HEK293T (cell line): Measurements from ENCODE around the gene UCP2.
"Not testable (repeated sequence)": the region's sequence is repeated elsewhere in the genome, so short reads cannot be mapped to it uniquely, and the experiment has no call there.

Source experiments
- CTCF ChIA-PET: fragments of 350-600 bp; formaldehyde crosslinking; extraction: SDS; loops from one replicate; lab custom pipeline; 2021; ENCODE audit warnings: antibody characterized with exemption, inconsistent platforms; lab: Yijun Ruan, JAX
- POLR2A ChIA-PET: fragments of 350-600 bp; formaldehyde crosslinking; extraction: SDS; loops from one replicate; lab custom pipeline; 2020; ENCODE audit warnings: antibody characterized with exemption, inconsistent platforms; lab: Yijun Ruan, JAX
- DNase-seq: peaks from one replicate; pipeline ENCODE4 v3.0.0; 2012; ENCODE audit warnings: mixed read lengths; ENCODE audit errors: extremely low spot score
- ARNT ChIP-seq: fragments of 450-650 bp; IDR thresholded peaks from 2 replicates; pipeline ENCODE4 v1.6.1; 2017; ENCODE audit warnings: mild to moderate bottlenecking
- BHLHE40 ChIP-seq: fragments of 450-650 bp; IDR thresholded peaks from 2 replicates; pipeline ENCODE4 v1.6.1; 2016; ENCODE audit warnings: mild to moderate bottlenecking, moderate library complexity, borderline replicate concordance
- CTBP1 ChIP-seq: fragments of 450-650 bp; IDR thresholded peaks from 2 replicates; pipeline ENCODE4 v1.6.1; 2016; ENCODE audit warnings: borderline replicate concordance
- ELF4 ChIP-seq: fragments of 450-650 bp; IDR thresholded peaks from 2 replicates; pipeline ENCODE4 v1.6.1; 2017; ENCODE audit warnings: antibody characterized with exemption
- FOXA1 ChIP-seq: fragments of 450-650 bp; IDR thresholded peaks from 2 replicates; pipeline ENCODE4 v1.6.1; 2016; ENCODE audit warnings: mild to moderate bottlenecking
- FOXK2 ChIP-seq: fragments of 450-650 bp; IDR thresholded peaks from 2 replicates; pipeline ENCODE4 v1.6.1; 2016; ENCODE audit warnings: mild to moderate bottlenecking
- FOXM1 ChIP-seq: fragments of 450-650 bp; IDR thresholded peaks from 2 replicates; pipeline ENCODE4 v1.6.1; 2017; ENCODE audit warnings: mild to moderate bottlenecking, borderline replicate concordance
- HDGF ChIP-seq: fragments of 450-650 bp; IDR thresholded peaks from 2 replicates; pipeline ENCODE4 v1.6.1; 2017; ENCODE audit warnings: antibody characterized with exemption, borderline replicate concordance
- L3MBTL2 ChIP-seq: fragments of 450-650 bp; conservative IDR thresholded peaks from 2 replicates; pipeline ENCODE4 v1.6.1; 2016; ENCODE audit warnings: mild to moderate bottlenecking
- LEF1 ChIP-seq: fragments of 450-650 bp; IDR thresholded peaks from 2 replicates; pipeline ENCODE4 v1.6.1; 2017; ENCODE audit warnings: mild to moderate bottlenecking, borderline replicate concordance
- NFRKB ChIP-seq: fragments of 450-650 bp; IDR thresholded peaks from 2 replicates; pipeline ENCODE4 v1.6.1; 2016; ENCODE audit warnings: mild to moderate bottlenecking, moderate library complexity
- PKNOX1 ChIP-seq: fragments of 450-650 bp; IDR thresholded peaks from 2 replicates; pipeline ENCODE4 v1.6.1; 2016
- SP1 ChIP-seq: fragments of 450-650 bp; IDR thresholded peaks from 2 replicates; pipeline ENCODE4 v1.6.1; 2017
- SUZ12 ChIP-seq: fragments of 450-650 bp; IDR thresholded peaks from 2 replicates; pipeline ENCODE4 v1.6.1; 2016; ENCODE audit warnings: mild to moderate bottlenecking
- TARDBP ChIP-seq: fragments of 450-650 bp; IDR thresholded peaks from 2 replicates; pipeline ENCODE4 v1.6.1; 2016
- ZNF384 ChIP-seq: fragments of 450-650 bp; IDR thresholded peaks from 2 replicates; pipeline ENCODE4 v1.6.1; 2016

UCP2 gene

GRCh38 chr11:73944085-73944484 is 38.6 kb downstream of the UCP2 start:
- TF ChIP-seq ELF4 (no peak), FOXM1 (no peak), PKNOX1 (no peak), ARNT (no peak), TARDBP (no peak), SP1 (no peak), L3MBTL2 (no peak), SUZ12 (no peak), FOXK2 (no peak), HDGF (no peak), CTBP1 (no peak), ZNF384 (no peak), NFRKB (no peak), FOXA1 (no peak)
- no peak for DNase-seq
- ChIA-PET POLR2A (no interaction called here), CTCF (no interaction called here)

GRCh38 chr11:73942010-73942409 is 40.6 kb downstream of the UCP2 start:
- POLR2A ChIA-PET, result no interaction called here
- CTCF ChIA-PET, result no interaction called here

GRCh38 chr11:73940801-73941570 is 41.7 kb downstream of the UCP2 start:
- TF ChIP-seq FOXM1, result no peak
- no peak for TF ChIP-seq FOXA1
- TF ChIP-seq ARNT, result no peak
- no peak for TF ChIP-seq TARDBP
- no peak for TF ChIP-seq NFRKB
- no peak for TF ChIP-seq SP1
- TF ChIP-seq LEF1, result no peak
- no peak for TF ChIP-seq ELF4
- ChIA-PET CTCF (no interaction called here), POLR2A (no interaction called here)
- no peak for DNase-seq

More at GRCh38 chr11:73942010-73942409, 40.6 kb downstream of the UCP2 start:
- DNase-seq, result no peak
- TF ChIP-seq LEF1, result no peak

- DNase-seq, result no peak
- no peak for TF ChIP-seq FOXM1
- no peak for TF ChIP-seq TARDBP
- TF ChIP-seq SP1, result no peak
- TF ChIP-seq NFRKB, result no peak
- no peak for TF ChIP-seq L3MBTL2
- TF ChIP-seq LEF1, result no peak
- TF ChIP-seq PKNOX1, result no peak
- TF ChIP-seq ZNF384, result no peak
- no peak for TF ChIP-seq HDGF
- TF ChIP-seq ARNT, result no peak
- no peak for TF ChIP-seq ELF4
- ChIA-PET POLR2A (no interaction called here), CTCF (no interaction called here)
Observed at GRCh38 chr11:73939096-73939495, 43.5 kb downstream of the UCP2 start.

GRCh38 chr11:73936047-73936446 is 46.6 kb downstream of the UCP2 start:
- DNase-seq, POLR2A ChIA-PET, CTCF ChIA-PET: not testable (repeated sequence)

GRCh38 chr11:73932781-73933180 is 49.9 kb downstream of the UCP2 start:
- TF ChIP-seq PKNOX1, result no peak
- TF ChIP-seq BHLHE40, result no peak
- no peak for TF ChIP-seq ARNT
- no peak for TF ChIP-seq SP1
- no peak for TF ChIP-seq ZNF384
- TF ChIP-seq CTBP1, result no peak
- ChIA-PET POLR2A (no interaction called here), CTCF (no interaction called here)
- DNase-seq, result no peak

GRCh38 chr11:73931951-73932350 is 50.7 kb downstream of the UCP2 start:
- no peak for DNase-seq
- CTCF ChIA-PET, result interaction anchor here (0.6 to 1.5 kb wide), 5 partner anchors 58 to 453 kb away, joined by 3 to 6 read pairs (median 3); partner anchors contain the start of gene RAB6A
- TF ChIP-seq CTBP1 (no peak), FOXA1 (no peak), ELF4 (no peak), NFRKB (no peak), ARNT (no peak), L3MBTL2 (no peak), SP1 (no peak)
- POLR2A ChIA-PET, result interaction anchor here (1.1 kb wide), 1 partner anchor 153 kb away, joined by 3 read pairs; no protein-coding TSS in a partner anchor
